HFF-Myc (cell line): Measurements from ENCODE around the gene CNTN4.

Source experiments
- DNase-seq: peaks from one replicate; pipeline ENCODE4 v3.0.0-alpha.2; 2011; ENCODE audit warnings: low read depth; ENCODE audit errors: extremely low read depth
- H3K4me3 ChIP-seq: replicated peaks from 2 replicates; pipeline ENCODE4 v1.5.1; 2011; ENCODE audit warnings: low read depth, mild to moderate bottlenecking, control low read depth, low read length
- CTCF ChIP-seq: IDR thresholded peaks from 2 replicates; pipeline ENCODE4 v1.5.1; 2012; ENCODE audit warnings: mild to moderate bottlenecking, low read depth, low read length, control low read depth; ENCODE audit errors: missing control alignments

Gene CNTN4

GRCh38 chr3:2458816-2459215, 360.1 kb downstream of the CNTN4 start:
- no peak overlapping the region for H3K4me3 ChIP-seq
- no peak for DNase-seq
- TF ChIP-seq CTCF = no peak

GRCh38 chr3:2465842-2466241, 367.2 kb downstream of the CNTN4 start:
- no peak for DNase-seq
- no peak for TF ChIP-seq CTCF
- no peak overlapping the region for H3K4me3 ChIP-seq

- no peak for DNase-seq
- no peak overlapping the region for H3K4me3 ChIP-seq
- no peak for TF ChIP-seq CTCF
These were observed 370.1 kb downstream of the CNTN4 start for GRCh38 chr3:2468816-2469215.

GRCh38 chr3:2476996-2477395, 378.3 kb downstream of the CNTN4 start:
- no peak overlapping the region for H3K4me3 ChIP-seq
- DNase-seq = no peak
- TF ChIP-seq CTCF = no peak

GRCh38 chr3:2477620-2478019, 379.0 kb downstream of the CNTN4 start:
- TF ChIP-seq CTCF = no peak
- no peak overlapping the region for H3K4me3 ChIP-seq
- DNase-seq = no peak

- DNase-seq = no peak
- TF ChIP-seq CTCF = no peak
- no peak overlapping the region for H3K4me3 ChIP-seq
These were observed 385.7 kb downstream of the CNTN4 start for GRCh38 chr3:2484162-2485026.

GRCh38 chr3:2485027-2485375, 386.3 kb downstream of the CNTN4 start:
- no peak overlapping the region for H3K4me3 ChIP-seq
- DNase-seq = no peak
- TF ChIP-seq CTCF = no peak
